ENCODE data around the gene SDF2.

Gene SDF2

GRCh38 chr17:28685366-28685765 is 23.7 kb upstream of the SDF2 start:
- no peak for TF ChIP-seq CTCF (IDR thresholded peaks at IDR 0.05; ENCODE audit: extremely low read depth, insufficient read depth, missing control alignments)
- in situ Hi-C loops (cut with MboI; ENCODE audit: low pct_unique_long_range_greater_than_20kb, low sequenced_read_pairs, unreplicated experiment) = no loop called here
- DNase-seq (ENCODE audit: low spot score) = no peak

GRCh38 chr17:28684963-28685362 is 23.3 kb upstream of the SDF2 start:
- TF ChIP-seq CTCF (IDR thresholded peaks at IDR 0.05; ENCODE audit: extremely low read depth, insufficient read depth, missing control alignments) = no peak
- no peak for DNase-seq (ENCODE audit: low spot score)
- in situ Hi-C loops (cut with MboI; ENCODE audit: low pct_unique_long_range_greater_than_20kb, low sequenced_read_pairs, unreplicated experiment) = no loop called here

GRCh38 chr17:28682655-28683054 is 20.9 kb upstream of the SDF2 start:
- TF ChIP-seq CTCF (IDR thresholded peaks at IDR 0.05; ENCODE audit: extremely low read depth, insufficient read depth, missing control alignments) = no peak
- DNase-seq (ENCODE audit: low spot score) = no peak
- in situ Hi-C loops (cut with MboI; ENCODE audit: low pct_unique_long_range_greater_than_20kb, low sequenced_read_pairs, unreplicated experiment) = no loop called here

GRCh38 chr17:28675980-28676379 is 14.3 kb upstream of the SDF2 start:
- in situ Hi-C loops (cut with MboI; ENCODE audit: low pct_unique_long_range_greater_than_20kb, low sequenced_read_pairs, unreplicated experiment) = no loop called here
- peak; percentile 42 for TF ChIP-seq CTCF (IDR thresholded peaks at IDR 0.05; ENCODE audit: extremely low read depth, insufficient read depth, missing control alignments)
- no peak for DNase-seq (ENCODE audit: low spot score)

GRCh38 chr17:28675490-28675889 is 13.8 kb upstream of the SDF2 start:
- no peak for TF ChIP-seq CTCF (IDR thresholded peaks at IDR 0.05; ENCODE audit: extremely low read depth, insufficient read depth, missing control alignments)
- in situ Hi-C loops (cut with MboI; ENCODE audit: low pct_unique_long_range_greater_than_20kb, low sequenced_read_pairs, unreplicated experiment) = no loop called here
- DNase-seq (ENCODE audit: low spot score) = no peak

- in situ Hi-C loops (cut with MboI; ENCODE audit: low pct_unique_long_range_greater_than_20kb, low sequenced_read_pairs, unreplicated experiment) = no loop called here
Observed at GRCh38 chr17:28669918-28670317, 8.2 kb upstream of the SDF2 start.

More at GRCh38 chr17:28669918-28670317, 8.2 kb upstream of the SDF2 start:
- no peak for TF ChIP-seq CTCF (IDR thresholded peaks at IDR 0.05; ENCODE audit: extremely low read depth, insufficient read depth, missing control alignments)
- no peak for DNase-seq (ENCODE audit: low spot score)

Data from GM13977 (cell line).